Suppressor macrophage treated with lipopolysaccharide for 1 hour (primary cell): Measurements from ENCODE around the gene C7.
"Not testable (repeated sequence)": the region's sequence is repeated elsewhere in the genome, so short reads cannot be mapped to it uniquely, and the experiment has no call there.

Experiments
- DNase-seq, 3 donors: peaks; one replicate each; pipeline ENCODE4 v3.0.0-alpha.2; 2020 to 2022

C7 gene

DNA sequence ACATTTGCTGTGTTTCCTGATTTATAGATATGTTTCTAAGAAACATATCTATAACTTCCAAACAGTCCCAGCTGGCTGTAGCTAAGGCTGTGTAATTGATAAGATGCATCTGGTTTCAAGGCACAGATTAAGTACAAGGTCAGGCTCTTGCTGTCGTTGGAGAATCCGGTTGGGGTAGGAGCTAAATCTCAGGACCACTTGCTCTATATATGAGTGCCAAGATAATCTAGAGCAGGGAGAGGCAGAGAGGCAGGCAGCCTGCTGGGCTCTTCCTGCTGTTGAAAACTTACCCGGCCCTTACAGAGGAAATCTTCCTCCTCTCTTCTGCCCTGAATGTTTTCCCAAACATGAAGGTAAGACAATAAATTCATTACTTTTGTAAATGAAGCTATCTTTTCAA, at the start of gene C7:
C7 (plus strand) TSS at position 234 of the 400 bp plus-strand sequence; CDS start at position 348, 114 bp downstream.
- DNase-seq = no peak

- no peak for DNase-seq
Observed at GRCh38 chr5:40860711-40861110, 48.6 kb upstream of the C7 start.

- not testable (repeated sequence) for DNase-seq
Observed at GRCh38 chr5:40865004-40865403, 44.3 kb upstream of the C7 start.

GRCh38 chr5:40866844-40867243, 42.5 kb upstream of the C7 start:
- DNase-seq = no peak

DNA sequence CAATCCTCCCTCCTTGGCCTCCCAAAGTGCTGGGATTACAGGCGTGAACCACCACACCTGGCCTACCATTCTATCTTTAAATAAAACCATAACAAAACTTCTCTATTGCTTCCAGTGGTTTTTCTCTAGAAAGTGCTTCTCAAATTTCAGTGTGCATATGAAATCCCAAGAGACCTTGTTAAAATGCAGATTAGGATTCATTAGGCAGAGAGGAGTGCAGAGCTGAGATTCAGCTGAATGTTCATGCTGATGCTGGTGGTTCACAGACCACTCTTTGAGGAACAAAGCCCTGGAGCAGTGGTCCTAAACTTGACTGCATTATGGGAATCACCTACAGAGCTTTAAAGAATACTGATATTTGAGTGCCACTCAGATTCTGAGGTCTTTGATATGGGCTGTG, 39.9 kb upstream of the C7 start:
- no peak for DNase-seq

- no peak for DNase-seq
Observed at GRCh38 chr5:40871177-40871576, 38.1 kb upstream of the C7 start.

DNA sequence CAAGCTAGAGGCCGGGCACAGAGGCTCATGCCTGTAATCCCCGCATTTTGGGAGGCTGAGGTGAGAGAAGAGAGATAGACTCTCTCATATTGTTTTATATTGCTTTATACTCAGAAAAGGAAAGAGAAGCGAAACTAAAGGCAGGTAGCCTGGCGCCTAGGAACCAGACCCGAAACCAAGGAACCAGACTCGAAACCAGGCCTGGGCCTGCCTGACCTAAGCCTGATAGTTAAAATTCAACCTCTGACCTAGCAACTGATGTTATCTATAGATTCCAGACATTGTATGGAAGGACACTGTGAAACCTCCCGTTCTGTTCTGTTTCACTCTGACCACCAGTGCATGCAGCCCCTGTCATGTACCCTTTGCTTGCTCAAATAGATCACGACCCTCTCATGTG, 37.0 kb upstream of the C7 start:
- DNase-seq = not testable (repeated sequence)

GRCh38 chr5:40873286-40873880, 35.9 kb upstream of the C7 start:
- DNase-seq = peak; percentile 27 to 61 (median 34)

DNA sequence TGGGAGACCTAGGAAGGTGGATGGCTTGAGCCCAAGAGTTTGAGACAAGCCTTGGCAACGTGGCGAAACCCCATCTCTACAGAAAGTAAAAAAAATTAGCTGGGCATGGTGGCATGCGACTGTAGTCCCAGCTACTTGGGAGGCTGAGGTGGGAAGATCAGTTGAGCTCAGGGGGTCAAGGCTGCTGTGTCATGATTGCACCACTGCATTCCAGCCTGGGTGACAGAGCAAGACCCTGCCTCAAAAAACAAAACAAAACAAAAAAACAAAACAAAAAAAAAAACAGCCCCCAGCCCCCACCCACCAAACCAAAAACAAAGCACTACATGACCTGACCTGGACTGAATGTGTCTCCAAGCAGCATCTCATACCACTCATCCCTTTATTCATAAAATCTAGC, 33.3 kb upstream of the C7 start:
- DNase-seq = no peak

- DNase-seq = no peak
Observed at GRCh38 chr5:40877371-40877988, 31.8 kb upstream of the C7 start.

- DNase-seq = peak; percentile 7 to 66 (median 62)
Observed at GRCh38 chr5:40879163-40879942, 29.9 kb upstream of the C7 start.

DNA sequence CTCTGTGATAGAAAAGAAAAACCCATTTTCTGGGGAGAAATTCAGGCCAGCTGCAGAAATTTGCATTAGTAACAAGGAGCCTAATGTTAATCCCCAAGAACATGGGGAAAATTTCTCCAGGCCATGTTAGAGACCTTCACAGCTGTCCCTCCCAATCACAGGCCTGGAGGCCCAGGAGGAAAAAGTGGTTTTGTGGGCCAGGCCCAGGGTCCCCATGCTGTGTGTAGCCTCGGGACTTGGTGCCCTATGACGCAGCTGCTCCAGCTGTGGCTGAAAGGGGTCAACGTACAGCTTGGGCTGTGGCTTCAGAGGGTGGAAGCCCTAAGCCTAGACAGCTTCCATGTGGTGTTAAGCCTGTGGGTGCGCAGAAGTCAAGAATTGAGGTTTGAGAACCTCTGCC, 27.0 kb upstream of the C7 start:
- no peak for DNase-seq

DNA sequence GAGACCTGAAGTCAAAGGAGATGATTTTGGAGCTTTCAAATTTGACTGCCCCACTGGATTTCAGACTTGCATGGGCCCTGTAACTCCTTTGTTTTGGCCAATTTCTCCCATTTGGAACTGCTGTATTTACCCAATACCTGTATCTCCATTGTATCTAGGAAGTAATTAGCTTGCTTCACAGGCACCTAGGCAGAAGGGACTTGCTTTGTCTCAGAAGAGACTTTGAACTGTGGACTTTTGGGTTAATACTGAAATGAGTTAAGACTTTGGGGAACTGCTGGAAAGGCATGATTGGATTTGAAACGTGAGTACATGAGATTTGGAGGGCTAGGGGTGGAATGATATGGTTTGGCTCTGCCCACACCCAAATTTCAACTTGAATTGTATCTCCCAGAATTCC, 26.2 kb upstream of the C7 start:
- not testable (repeated sequence) for DNase-seq

DNA sequence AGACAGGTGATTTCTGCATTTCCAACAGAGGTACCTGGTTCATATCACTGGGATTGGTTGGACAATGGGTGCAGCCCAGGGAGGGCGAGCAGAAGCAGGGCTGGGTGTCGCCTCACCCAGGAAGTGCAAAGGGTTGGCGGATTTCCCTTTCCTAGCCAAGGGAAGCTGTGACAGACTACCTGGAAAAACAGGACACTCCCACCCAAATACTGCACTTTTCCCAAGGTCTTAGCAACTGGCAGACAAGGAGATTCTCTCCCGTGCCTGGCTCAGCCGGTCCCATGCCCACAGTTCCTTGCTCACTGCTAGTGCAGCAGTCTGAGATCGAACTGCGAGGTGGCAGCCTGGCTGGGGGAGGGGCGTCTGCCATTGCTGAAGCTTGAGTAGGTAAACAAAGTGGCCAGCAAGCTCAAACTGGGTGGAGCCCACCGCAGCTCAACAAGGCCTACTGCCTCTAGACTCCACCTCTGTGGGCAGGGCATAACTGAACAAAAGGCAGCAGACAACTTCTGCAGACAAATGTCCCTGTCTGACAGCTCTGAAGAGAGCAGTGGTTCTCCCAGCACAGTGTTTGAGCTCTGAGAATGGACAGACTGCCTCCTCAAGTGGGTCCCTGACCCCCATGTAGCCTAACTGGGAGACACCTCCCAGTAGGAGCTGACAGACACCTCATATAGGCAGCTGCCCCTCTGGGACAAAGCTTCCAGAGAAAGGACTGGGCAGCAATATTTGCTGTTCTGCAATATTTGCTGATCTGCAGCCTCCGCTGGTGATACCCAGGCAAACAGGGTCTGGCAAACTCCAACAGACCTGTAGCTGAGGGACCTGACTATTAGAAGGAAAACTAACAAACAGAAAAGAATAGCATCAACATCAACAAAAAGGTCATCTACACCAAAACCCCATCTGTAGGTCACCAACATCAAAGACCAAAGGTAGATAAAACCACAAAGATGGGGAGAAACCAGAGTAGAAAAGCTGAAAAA, 13.6 kb upstream of the C7 start:
- not testable (repeated sequence) for DNase-seq

DNA sequence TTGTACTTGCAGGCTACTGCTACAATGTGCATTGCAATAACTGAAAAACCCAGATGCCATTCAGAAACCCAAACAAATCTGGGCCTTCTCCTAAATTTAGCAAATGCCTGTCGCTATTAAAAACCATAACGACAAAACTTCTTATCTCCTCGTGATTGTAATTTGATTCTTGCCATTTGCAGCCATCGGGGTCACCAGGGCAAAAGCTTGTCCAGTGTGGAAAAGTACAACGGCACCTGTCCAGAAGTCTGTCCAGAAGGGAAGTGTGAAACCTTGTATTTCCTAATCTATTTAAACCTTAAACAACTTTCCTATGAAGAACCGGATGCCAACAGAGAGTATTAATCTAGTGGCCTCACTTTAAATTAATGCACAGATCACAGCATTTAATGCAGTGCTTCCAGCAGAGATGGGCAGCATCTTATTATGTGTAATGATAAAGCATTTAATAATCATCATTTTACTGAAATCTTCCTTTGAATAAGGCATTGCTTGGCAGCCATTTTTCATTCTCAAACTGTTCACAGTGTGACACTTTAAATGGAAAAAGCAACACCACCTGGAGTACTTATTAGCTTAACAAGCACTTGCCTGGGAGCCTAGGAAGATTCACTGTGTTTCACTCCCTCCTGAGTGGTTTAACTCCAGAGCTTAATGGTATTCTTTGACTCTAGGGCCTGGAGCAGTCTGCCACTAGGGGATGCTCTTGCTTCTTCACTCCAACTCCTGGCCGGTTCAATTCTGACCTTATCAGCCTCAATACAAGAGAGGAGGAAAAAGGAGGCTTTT, 4.9 kb upstream of the C7 start:
- DNase-seq = peak; percentile 33 to 37 (median 35)

- DNase-seq = no peak
Observed at GRCh38 chr5:40904994-40905306, 4.3 kb upstream of the C7 start.

DNA sequence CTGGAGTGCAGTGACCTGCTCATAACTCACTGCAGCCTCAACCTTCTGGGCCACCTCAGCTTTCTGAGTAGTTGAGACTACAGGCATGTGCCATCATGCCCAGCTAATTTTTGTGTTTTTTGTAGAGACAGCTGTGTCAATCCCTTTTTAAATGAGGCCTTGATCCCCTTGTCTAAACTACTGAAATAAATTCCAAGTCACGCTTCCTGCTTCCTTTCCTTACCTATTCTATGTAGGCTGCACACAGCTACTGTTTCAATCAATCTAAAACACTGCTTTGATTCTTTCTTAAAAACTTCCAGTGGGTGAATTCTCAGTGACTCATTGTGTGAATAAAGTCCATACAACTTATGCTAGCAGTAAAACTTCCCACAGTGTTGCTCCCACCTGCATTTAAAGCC, 2.9 kb upstream of the C7 start:
- DNase-seq = no peak

GRCh38 chr5:40909723-40910122, 426 bp downstream of the C7 start:
- no peak for DNase-seq

DNA sequence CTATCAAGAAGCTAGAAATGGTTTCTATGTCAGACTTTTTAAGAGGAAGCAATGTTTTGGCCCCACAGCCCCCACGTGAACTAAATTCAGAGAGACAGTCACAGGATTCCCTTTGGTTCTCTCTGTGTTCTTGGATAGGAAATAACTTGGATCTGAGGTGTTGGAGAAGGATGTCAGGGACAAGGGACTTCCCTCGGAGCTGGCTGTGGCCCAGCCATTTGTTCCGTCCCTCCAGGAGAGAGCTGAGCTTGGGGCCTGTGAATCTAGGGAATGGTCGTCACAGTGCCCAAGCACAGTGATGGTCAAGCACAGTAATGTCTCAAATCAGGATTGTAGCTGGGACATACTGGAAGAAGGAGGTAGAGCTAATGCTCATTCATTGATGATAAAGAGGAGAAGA, 2.0 kb downstream of the C7 start:
- no peak for DNase-seq

DNA sequence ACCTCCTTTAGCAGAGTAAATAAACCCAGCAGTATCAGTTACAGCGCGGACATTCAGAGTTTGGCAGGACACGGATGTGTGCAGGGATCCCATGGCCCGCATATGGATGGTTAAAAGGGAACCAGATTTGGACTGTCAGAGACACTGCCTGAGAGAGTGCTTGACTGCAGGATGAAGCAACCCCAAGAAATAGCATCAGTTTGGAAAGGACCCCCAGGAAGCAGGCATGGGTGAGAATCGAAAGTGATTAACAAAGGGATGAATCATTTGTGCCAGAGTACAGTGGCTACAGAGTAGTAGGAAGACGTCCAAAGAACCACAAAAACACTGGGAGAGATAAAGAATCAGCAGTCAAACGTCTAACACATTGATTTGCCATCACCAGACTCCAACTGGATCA, 5.5 kb downstream of the C7 start:
- no peak for DNase-seq

- no peak for DNase-seq
Observed at GRCh38 chr5:40915341-40915926, 6.1 kb downstream of the C7 start.

DNA sequence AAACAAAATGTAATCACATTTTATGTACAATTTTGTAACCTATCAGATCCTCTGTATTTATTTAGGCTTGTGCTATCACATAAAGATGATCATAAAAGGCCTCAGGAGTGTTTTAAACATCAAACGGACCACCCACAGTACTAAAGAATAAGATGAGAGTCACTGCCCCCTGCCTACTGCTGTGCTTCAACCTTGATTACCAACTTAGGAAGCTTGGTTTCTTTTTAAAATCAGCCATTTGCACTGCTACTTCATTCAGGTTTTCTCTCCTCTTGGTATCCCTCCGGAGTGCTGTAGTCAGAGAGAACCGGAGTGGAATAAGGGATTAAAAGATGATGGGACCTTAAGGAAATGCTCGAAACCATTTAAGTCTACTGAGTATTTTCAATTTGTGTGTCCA, 6.9 kb downstream of the C7 start:
- DNase-seq = no peak
